Amygdala (tissue), 56 donors: Measurements from ENCODE around the gene SGK1.
"Not testable (repeated sequence)": the region's sequence is repeated elsewhere in the genome, so short reads cannot be mapped to it uniquely, and the experiment has no call there.

Experiments used
- DNase-seq, 56 donors: peaks; one replicate each; lab custom pipeline; 2025; lab: John Stamatoyannopoulos, UW

The SGK1 gene

GRCh38 chr6:134258849-134259306 lies 59.0 kb downstream of the SGK1 start:
- DNase-seq, result no peak

GRCh38 chr6:134257516-134257915 lies 60.4 kb downstream of the SGK1 start:
- no peak for DNase-seq

- no peak for DNase-seq
Measured at GRCh38 chr6:134256862-134257261, 61.0 kb downstream of the SGK1 start.

- DNase-seq, result not testable (repeated sequence)
Measured at GRCh38 chr6:134255280-134255679, 62.6 kb downstream of the SGK1 start.

GRCh38 chr6:134254118-134254517 lies 63.8 kb downstream of the SGK1 start:
- no peak for DNase-seq

GRCh38 chr6:134253681-134254080 lies 64.2 kb downstream of the SGK1 start:
- DNase-seq, result peak in 29 of 56 donors; percentile 9 to 63 (median 29)

- no peak for DNase-seq
Measured at GRCh38 chr6:134251320-134251719, 66.6 kb downstream of the SGK1 start.

- no peak for DNase-seq
Measured at GRCh38 chr6:134250776-134251175, 67.1 kb downstream of the SGK1 start.

GRCh38 chr6:134249759-134250602 lies 67.9 kb downstream of the SGK1 start:
- no peak for DNase-seq

- DNase-seq, result peak in 4 of 56 donors; percentile 9 to 33 (median 14)
Measured at GRCh38 chr6:134249239-134249758, 68.6 kb downstream of the SGK1 start.

- DNase-seq, result no peak
Measured at GRCh38 chr6:134247844-134248580, 69.9 kb downstream of the SGK1 start.

- DNase-seq, result no peak
Measured at GRCh38 chr6:134247231-134247833, 70.6 kb downstream of the SGK1 start.

GRCh38 chr6:134245706-134246105 lies 72.2 kb downstream of the SGK1 start:
- no peak for DNase-seq

- no peak for DNase-seq
Measured at GRCh38 chr6:134245041-134245440, 72.9 kb downstream of the SGK1 start.

GRCh38 chr6:134240665-134241431 lies 77.1 kb downstream of the SGK1 start:
- DNase-seq, result peak in 8 of 56 donors; percentile 4 to 42 (median 12)

GRCh38 chr6:134238960-134239795 lies 78.7 kb downstream of the SGK1 start:
- DNase-seq, result peak in 2 of 56 donors; percentile 11 to 24

- DNase-seq, result no peak
Measured at GRCh38 chr6:134238006-134238405, 79.9 kb downstream of the SGK1 start.

GRCh38 chr6:134235937-134236751 lies 81.8 kb downstream of the SGK1 start:
- no peak for DNase-seq
